Subcutaneous preadipocyte (primary cell): ENCODE results near the gene FANK1. TPM values are rescaled to one million over a fixed set of nuclear protein-coding genes. Genes with fewer than 3 reads are reported as not detected.

Experiments
- small RNA-seq: library from RNA; depleted of rRNA; stranded (forward); fragments of <200 nt; gene quantifications from one replicate; pipeline ENCODE3, GENCODE V24; 2012
- total RNA-seq: library from RNA; depleted of rRNA; stranded (reverse); fragments of >200 nt; gene quantifications from 2 replicates; pipeline ENCODE4 v1.2.3, GENCODE V29; 2012

FANK1 gene
- total RNA-seq: 0.20 and 0.73 TPM in 2 replicates

DNA sequence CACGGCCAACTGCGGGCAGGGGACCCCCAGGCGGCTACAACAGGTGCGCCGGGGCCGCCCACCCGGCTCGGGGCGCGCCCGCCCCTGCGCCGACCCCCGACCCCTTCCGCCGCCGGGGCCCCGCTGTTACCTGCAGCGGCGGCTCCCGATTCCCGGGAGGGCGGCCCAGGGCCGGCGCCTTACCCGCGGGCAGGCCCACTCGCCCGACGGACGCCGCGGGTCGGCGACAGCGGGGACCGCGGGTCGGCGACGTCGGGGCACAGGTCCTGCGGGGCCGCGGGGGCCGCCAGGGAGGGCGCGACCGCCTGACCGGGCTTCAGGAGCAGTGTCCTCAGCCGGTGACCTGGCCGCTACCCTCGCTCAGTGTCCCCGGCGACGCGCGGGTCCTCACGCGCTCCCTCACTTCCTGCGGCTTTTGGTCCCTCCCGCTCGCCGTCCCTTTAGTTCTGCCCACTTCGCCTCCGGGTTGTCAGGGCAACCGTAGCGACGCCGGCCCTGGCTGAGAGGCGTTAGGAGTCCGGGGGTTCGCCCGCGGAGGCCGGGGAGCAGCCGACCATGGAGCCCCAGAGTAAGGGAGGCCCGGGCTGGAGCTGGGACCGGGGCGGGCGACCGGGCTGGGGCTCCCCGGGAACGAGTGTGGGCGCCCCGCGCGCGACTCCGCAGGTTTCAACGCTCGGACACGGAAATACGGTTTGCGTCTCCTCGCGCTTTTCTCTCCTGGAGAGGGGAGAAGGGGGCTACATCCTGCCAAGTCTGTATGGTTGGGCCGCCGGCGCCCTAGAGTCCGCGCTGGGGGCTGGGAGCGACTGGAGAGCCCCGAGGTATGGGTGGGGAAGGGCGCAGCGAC, at the start of gene FANK1:
Gene FANK1 (plus strand): TSS at position 477 of the 847 bp plus-strand sequence. CDS start 79 bp downstream, at position 556.

GRCh38 chr10:125881192-125881591, 15.2 kb upstream of the FANK1 start, which contains the start of gene DHX32:
TSS of gene DHX32 (minus strand) at chr10:125881292. CDS start at chr10:125880824, 468 bp downstream.

Small RNAs within 50 kb of the gene (small RNA-seq; reads per million reads assigned to genes)
- gene GNG10P1 (not detected), gene RF00017 (not detected), gene RNU2-42P (not detected)

Other genes with a start within 250 kb of the FANK1 start
- not detected in 2 replicates for gene TEX36, start 213.4 kb upstream of the FANK1 start, total RNA-seq
- gene EDRF1, start 176.9 kb upstream of the FANK1 start, total RNA-seq: 18.4 and 27.6 TPM in 2 replicates
- gene MMP21, start 120.7 kb upstream of the FANK1 start, total RNA-seq: 0.20 TPM in 1 of 2 replicates, not detected in the other
- gene UROS, start 73.3 kb upstream of the FANK1 start, total RNA-seq: 77.4 and 79.4 TPM in 2 replicates
- gene BCCIP, start 73.0 kb upstream of the FANK1 start, total RNA-seq: 46.3 and 50.0 TPM in 2 replicates
- gene DHX32, start 15.3 kb upstream of the FANK1 start, total RNA-seq: 25.7 and 30.3 TPM in 2 replicates